GM12892 (cell line): ENCODE measurements around the gene ELK1.

Experiments used
- DNase-seq: peaks from one replicate; pipeline ENCODE4 v3.0.0; 2011; ENCODE audit not compliant: insufficient read length
- FAIRE-seq: peaks from 2 replicates; lab custom pipeline; 2011; peaks lifted over from hg19 to GRCh38; lab: Jason Lieb, UNC
- POLR2A ChIP-seq: IDR thresholded peaks from 2 replicates; pipeline ENCODE4 v1.6.1; 2011; ENCODE audit warnings: low read depth, low read length, control low read depth
- POLR2AphosphoS5 ChIP-seq: IDR thresholded peaks from 2 replicates; pipeline ENCODE4 v1.6.1; 2011; ENCODE audit warnings: low read depth, low read length, control low read depth
- TAF1 ChIP-seq: IDR thresholded peaks from 2 replicates; pipeline ENCODE4 v1.6.1; 2011; ENCODE audit warnings: low read depth, mild to moderate bottlenecking, control low read depth, low read length, borderline replicate concordance

Gene ELK1

DNA sequence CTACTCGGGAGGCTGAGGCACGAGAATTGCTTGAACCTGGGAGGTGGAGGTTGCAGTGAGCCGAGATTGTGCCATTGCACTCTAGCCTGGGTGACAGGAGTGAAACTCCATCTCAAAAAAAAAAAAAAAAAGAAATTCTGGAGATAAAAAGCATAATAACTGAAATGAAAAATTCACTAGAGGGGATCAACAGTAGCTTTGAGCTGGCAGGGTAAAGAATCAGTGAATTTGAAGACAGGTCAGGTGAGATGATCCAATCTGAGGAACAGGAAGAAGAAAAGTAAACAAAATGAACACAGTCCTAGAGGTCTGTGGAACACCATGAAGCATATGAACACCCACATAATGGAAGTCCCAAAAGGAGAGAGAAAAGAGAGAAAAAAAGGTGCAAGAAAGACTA is 53.1 kb downstream of the ELK1 start:
- no peak for DNase-seq
- FAIRE-seq, result no peak
- TF ChIP-seq TAF1, result no peak
- TF ChIP-seq POLR2A, result no peak
- no peak for TF ChIP-seq POLR2AphosphoS5

- FAIRE-seq (no peak), DNase-seq (no peak)
- no peak for TF ChIP-seq POLR2AphosphoS5
- no peak for TF ChIP-seq POLR2A
- no peak for TF ChIP-seq TAF1
These were observed 54.1 kb downstream of the ELK1 start for GRCh38 chrX:47596256-47596655.

DNA sequence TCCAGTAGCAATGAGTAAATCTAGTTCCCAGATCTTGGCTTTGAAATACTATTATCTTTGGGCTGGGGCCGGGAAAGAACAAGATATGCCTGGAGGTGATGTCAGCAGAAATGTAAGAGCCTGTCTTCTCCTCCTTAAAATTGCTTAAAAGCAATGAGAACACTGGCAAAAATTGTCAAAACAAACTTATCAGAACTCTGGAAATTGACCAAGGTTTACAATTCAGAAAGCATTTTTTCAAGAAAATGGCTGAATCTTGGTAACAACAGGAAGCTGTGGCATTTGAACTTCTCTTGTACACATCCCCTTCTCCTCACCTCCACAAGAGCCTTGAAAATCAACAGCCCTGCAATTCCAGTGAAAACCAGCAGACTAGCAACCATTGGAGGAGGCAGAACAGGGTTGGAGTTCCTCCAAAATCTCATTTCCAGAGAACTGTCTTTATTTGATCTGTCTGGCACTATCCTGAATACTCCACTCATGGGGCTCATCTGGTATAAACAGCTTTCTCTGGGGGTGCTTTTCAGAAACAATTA is 54.6 kb downstream of the ELK1 start:
- FAIRE-seq (no peak), DNase-seq (no peak)
- TF ChIP-seq POLR2A (no peak), POLR2AphosphoS5 (no peak), TAF1 (no peak)

- no peak for DNase-seq
- TF ChIP-seq POLR2A (no peak), TAF1 (no peak), POLR2AphosphoS5 (no peak)
- no peak for FAIRE-seq
These were observed 56.8 kb downstream of the ELK1 start for GRCh38 chrX:47593522-47593921.

DNA sequence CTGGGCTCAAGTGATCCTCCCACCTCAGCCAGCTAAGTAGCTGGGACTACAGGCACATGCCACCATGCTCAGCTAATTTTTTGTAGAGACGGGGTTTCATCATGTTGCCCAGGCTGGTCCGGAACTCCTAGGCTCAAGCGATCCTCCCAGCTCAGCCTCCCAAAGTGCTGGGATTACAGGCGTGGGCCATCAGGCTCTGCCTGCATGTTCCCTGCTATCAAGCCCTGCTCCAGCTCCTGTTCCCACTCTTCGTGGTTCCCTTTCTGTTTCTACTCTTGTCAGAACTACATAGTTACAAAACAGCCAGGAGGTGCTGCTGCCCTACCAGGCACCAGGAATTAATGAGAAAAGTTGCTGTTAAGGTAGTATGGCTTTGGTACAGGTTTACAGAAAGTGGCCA is 59.4 kb downstream of the ELK1 start:
- DNase-seq (no peak), FAIRE-seq (no peak)
- TF ChIP-seq POLR2AphosphoS5, result no peak
- no peak for TF ChIP-seq POLR2A
- no peak for TF ChIP-seq TAF1

DNA sequence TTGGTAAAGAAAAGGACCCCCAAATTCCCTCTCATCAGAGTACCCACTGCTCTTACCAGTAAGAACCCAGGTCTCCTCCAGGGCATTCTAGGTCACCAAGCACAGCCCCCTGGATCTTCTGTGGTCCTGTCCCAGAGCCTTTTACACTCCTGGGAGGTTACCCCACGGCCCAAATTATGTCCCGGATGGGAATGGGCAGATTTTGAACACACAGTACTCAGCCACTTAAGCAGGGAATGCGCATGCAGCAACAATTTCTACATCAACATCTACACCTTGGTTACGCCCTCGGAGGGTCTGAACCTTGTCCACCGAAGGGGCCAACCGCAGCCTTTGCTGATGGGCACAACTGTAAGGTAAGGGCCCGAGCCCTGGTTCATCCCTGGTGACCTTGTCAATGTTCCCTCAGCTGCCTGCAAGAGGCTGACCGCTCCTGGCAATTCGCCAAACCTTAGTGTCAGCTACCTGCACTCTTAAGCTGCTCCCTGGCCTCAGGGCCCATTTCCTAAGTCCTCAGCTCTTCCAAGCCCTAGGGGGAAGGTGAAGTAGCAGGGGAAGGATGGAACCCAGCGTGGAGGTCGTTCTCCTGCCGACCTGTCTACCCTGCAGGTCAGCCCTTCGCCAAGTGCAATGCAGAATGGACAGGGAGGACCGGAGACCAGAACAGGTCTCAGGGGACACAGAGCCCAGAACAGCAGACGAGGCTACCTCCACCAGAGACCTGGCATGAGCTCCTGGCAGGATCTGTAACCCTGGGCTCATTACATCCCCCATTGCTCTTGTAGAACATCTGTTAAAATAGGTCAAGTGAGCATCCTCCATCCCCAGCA is 62.2 kb downstream of the ELK1 start:
- TF ChIP-seq POLR2AphosphoS5 (no peak), TAF1 (no peak)
- no peak for FAIRE-seq
- no peak for DNase-seq

- FAIRE-seq (no peak), DNase-seq (no peak)
- TF ChIP-seq POLR2AphosphoS5 (no peak), POLR2A (no peak), TAF1 (no peak)
These were observed 63.1 kb downstream of the ELK1 start for GRCh38 chrX:47587091-47587891.

DNA sequence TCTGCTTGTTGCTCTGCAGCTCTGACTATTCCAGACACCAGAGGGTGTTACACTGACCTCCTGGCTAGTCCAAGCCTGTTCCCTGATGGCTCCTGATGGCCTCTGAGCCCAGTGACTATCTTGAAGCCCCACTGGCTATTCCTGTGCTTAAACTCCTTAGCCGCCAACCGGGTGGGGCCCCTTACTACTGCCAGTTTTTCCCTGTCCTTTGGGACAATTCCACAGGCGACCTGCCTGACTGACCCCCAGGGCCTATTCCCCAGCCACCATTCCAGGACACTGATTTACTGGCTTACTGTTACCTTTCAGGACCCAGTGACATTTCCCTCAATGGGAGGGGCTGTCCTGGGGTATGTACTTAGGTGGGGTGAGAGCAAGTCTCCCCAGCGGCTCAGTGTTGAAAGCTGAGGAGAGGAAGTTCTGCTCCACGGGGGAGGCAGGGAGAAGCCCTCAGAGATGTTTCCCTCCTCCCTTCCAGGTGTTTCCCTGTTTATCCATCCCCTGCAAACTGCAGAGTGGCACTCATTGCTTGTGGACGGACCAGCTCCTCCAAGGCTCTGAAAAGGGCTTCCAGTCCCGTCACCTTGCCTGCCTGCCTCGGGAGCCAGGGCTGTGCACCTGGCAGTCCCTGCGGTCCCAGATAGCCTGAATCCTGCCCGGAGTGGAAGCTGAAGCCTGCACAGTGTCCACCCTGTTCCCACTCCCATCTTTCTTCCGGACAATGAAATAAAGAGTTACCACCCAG is 64.1 kb downstream of the ELK1 start:
- FAIRE-seq, result no peak
- TF ChIP-seq POLR2A (no peak), TAF1 (no peak), POLR2AphosphoS5 (no peak)
- no peak for DNase-seq
